Transverse colon (tissue), 4 donors: ENCODE results near the gene MYO1A. TPM values are rescaled to one million over a fixed set of nuclear protein-coding genes. Genes with fewer than 3 reads are reported as not detected.

Experiments used
- DNase-seq: peaks from one replicate; pipeline ENCODE4 v3.0.0-alpha.2; 2019
- H3K27ac ChIP-seq, 4 donors: fragments of 200-600 bp; sonication (generic); 2 replicates each; pipeline ENCODE4 v1.5.1; 2016 to 2018; ENCODE audit warnings: inconsistent platforms in 4 of 4
- H3K27me3 ChIP-seq: fragments of 200-600 bp; sonication (generic); 2 replicates; pipeline ENCODE4 v1.5.1; 2017; ENCODE audit warnings: inconsistent platforms
- H3K36me3 ChIP-seq, 4 donors: fragments of 200-600 bp; sonication (generic); 2 replicates each; pipeline ENCODE4 v1.5.1; 2017 to 2019; ENCODE audit warnings: inconsistent platforms in 4 of 4
- H3K4me1 ChIP-seq, 4 donors: fragments of 200-600 bp; sonication (generic); 2 replicates each; pipeline ENCODE4 v1.5.1; 2017 to 2020; ENCODE audit warnings: inconsistent platforms in 4 of 4
- H3K4me3 ChIP-seq, 4 donors: fragments of 200-600 bp; sonication (generic); 1 replicate in 1 of 4; 2 replicates in 3 of 4; pipeline versions ENCODE4 v1.5.1 to v1.6.1; 2017 to 2019; ENCODE audit warnings: inconsistent platforms in 4 of 4
- H3K9me3 ChIP-seq, 2 donors: fragments of 200-600 bp; sonication (generic); 2 replicates each; pipeline ENCODE4 v1.5.1; 2017 to 2019; ENCODE audit warnings: inconsistent platforms in 2 of 2
- CTCF ChIP-seq, 5 experiments: fragments of 200-600 bp in 3 of 5; fragments of 450-650 bp in 2 of 5; sonication (generic) in 3 of 5; IDR thresholded peaks; 1 replicate in 2 of 5; 2 replicates in 3 of 5; pipeline ENCODE4 v1.5.1; 2016 to 2017; ENCODE audit warnings: antibody characterized with exemption in 5 of 5, inconsistent platforms in 3 of 5, mild to moderate bottlenecking in 2 of 5, moderate library complexity in 1 of 5
- EP300 ChIP-seq: sonication (generic); formaldehyde crosslinking; IDR thresholded peaks from one replicate; pipeline ENCODE4 v1.6.1; 2017; ENCODE audit warnings: antibody characterized with exemption, low read depth
- POLR2A ChIP-seq: fragments of 450-650 bp; IDR thresholded peaks from one replicate; pipeline ENCODE4 v1.6.1; 2016; ENCODE audit warnings: antibody characterized with exemption, mild to moderate bottlenecking, moderate library complexity
- POLR2AphosphoS5 ChIP-seq, 3 donors: sonication (generic); formaldehyde crosslinking; IDR thresholded peaks; one replicate each; pipeline ENCODE4 v1.6.1; 2016; ENCODE audit warnings: antibody characterized with exemption in 3 of 3
- WGBS, 2 donors: methylation state at CpG; one replicate each; pipeline ENCODE4 v1.1.5; 2018; ENCODE audit warnings: low coverage in 1 of 2; 5-methylcytosine and 5-hydroxymethylcytosine counted together
- in situ Hi-C, 4 donors: fragments of 200-750 bp; cut with MboI; loops; one replicate each; pipeline versions ENCODE4 v1.15.0 to v1.15.1; 2017; ENCODE audit warnings: low sequenced_read_pairs in 3 of 4, low pct_ligation_motif_present in 1 of 4, low pct_unique_long_range_greater_than_20kb in 1 of 4
- intact Hi-C: fragments of 100-400 bp; cut with DNase I; formaldehyde crosslinking; loops from one replicate; pipeline ENCODE4 v1.15.1; 2023; ENCODE audit warnings: low total_unique reads
- total RNA-seq, 4 donors: library from RNA; depleted of rRNA; stranded (reverse); fragments of >200 nt; gene quantifications; one replicate each; pipeline ENCODE4 v1.1.0, GENCODE V29; 2016

The MYO1A gene
- total RNA-seq, 4 donors from 2014 or later: 118 to 234 (median 184) TPM

GRCh38 chr12:56994231-56994746 lies 55.6 kb downstream of the MYO1A start:
- no peaks in the 10 kb centered on the region for H3K36me3 ChIP-seq
- no peak overlapping the region for H3K27ac ChIP-seq
- intact Hi-C loops: no loop called here
- H3K4me1 ChIP-seq: peaks cover 0 to 17% (median 1%) of the 10 kb centered on the region in 4 donors
- no peak overlapping the region for H3K4me3 ChIP-seq
- H3K27me3 ChIP-seq: no peaks in the 10 kb centered on the region
- 88% methylated on average over 10 of the region's 10 CpGs; no CpG with 5 or more reads in 1 of the 2 donors for WGBS, 2 donors
- in situ Hi-C loops: loop anchor here in 1 of 4 donors (10.0 kb wide), 1 partner anchor 239 kb away; the partner anchor contains the start of gene PRIM1
- no peak for DNase-seq
- no peaks in the 10 kb centered on the region for H3K9me3 ChIP-seq
- TF ChIP-seq CTCF (IDR thresholded peaks at IDR 0.05) (no peak), POLR2AphosphoS5 (IDR thresholded peaks at IDR 0.05) (no peak), EP300 (no peak)

DNA sequence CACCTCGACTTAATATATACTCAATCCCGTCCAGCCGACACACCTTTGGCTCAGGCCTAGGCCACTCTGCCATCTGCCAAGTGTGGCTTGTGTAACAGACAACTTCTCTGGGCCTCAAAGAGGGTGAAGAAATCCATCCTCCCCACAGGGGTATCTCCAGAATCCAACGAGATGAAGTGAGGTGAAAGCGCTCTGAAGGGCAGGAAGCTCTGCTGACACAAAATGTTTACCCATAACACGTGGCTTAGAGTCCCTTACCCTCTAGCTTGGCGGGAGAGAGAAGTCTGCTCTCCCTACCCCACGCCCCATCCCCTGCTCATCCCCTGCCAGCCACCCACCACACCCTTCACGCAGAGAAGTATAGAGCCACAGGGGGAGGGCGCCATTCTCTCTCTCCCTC lies 56.6 kb downstream of the MYO1A start:
- intact Hi-C loops: no loop called here
- TF ChIP-seq POLR2A (no peak), POLR2AphosphoS5 (IDR thresholded peaks at IDR 0.05) (no peak), CTCF (IDR thresholded peaks at IDR 0.05) (no peak), EP300 (no peak)

DNA sequence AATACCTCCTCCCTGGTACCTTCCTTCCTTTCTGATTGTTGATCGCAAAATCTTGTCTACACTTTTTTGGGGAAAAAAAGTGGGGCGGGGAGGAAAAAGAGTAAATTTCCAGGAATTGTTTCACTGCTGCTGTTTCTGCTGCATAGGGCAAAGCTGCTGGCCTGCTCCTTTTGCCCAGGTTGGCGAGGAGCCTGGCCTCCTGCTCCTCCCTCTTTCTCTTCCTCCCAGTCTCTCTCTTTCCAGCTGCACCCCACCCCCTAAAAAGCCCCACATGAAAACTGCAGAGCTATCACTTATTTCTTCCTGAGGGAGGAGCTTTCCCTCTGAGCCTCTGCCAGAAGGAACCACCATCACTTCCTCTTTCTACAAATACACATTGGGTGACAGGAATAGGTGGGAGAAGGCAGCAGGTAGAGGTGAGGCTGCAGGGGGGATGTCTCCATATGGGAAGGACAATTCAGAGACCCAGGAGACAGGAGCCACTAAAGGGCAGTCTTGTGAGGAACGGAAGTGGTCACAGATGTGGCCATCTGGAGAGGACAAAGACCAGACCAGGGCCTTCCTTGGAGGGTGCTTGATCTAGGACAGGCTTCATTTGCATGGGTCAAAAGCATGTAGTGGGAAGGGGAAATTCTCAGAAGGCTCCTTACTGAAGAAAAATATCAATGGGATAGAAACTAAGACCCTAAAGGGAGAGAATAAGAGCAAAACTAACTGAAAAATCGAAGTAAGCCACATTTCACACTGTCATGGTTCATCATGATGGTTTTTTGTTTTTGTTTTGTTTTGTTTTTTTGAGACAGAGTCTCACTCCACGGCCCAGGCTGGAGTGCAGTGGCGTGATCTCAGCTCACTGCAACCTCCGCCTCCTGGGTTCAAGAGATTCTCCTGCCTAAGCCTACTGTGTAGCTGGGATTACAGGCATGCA lies 58.3 kb downstream of the MYO1A start:
- Histone ChIP-seq H3K27ac (peak overlapping the region in 3 of 4 donors; percentile 1 to 34 (median 7)), H3K36me3 (no peaks in the 10 kb centered on the region), H3K9me3 (no peaks in the 10 kb centered on the region), H3K4me3 (no peak overlapping the region), H3K4me1 (peaks cover 0 to 18% (median 1%) of the 10 kb centered on the region in 4 donors), H3K27me3 (no peaks in the 10 kb centered on the region)
- intact Hi-C loops: no loop called here
- in situ Hi-C loops: loop anchor here in 1 of 4 donors (10.0 kb wide), 1 partner anchor 237 kb away; the partner anchor contains the start of gene PRIM1
- peak; percentile 46 for DNase-seq
- 61 to 75% methylated on average over 8 of the region's 8 CpGs for WGBS, 2 donors
- TF ChIP-seq EP300 (no peak), POLR2A (no peak), POLR2AphosphoS5 (IDR thresholded peaks at IDR 0.05) (no peak), CTCF (IDR thresholded peaks at IDR 0.05) (no peak)

More for the DNA sequence above, 56.6 kb downstream of the MYO1A start:
- 53 to 72% methylated on average over 2 to 10 of the region's 10 CpGs for WGBS, 2 donors
- H3K4me1 ChIP-seq: peaks cover 0 to 14% (median 1%) of the 10 kb centered on the region in 4 donors
- H3K27ac ChIP-seq: no peak overlapping the region
- H3K9me3 ChIP-seq: no peaks in the 10 kb centered on the region
- no peaks in the 10 kb centered on the region for H3K36me3 ChIP-seq
- no peak for DNase-seq
- no peak overlapping the region for H3K4me3 ChIP-seq
- in situ Hi-C loops: loop anchor here in 1 of 4 donors (10.0 kb wide), 1 partner anchor 239 kb away; the partner anchor contains the start of gene PRIM1
- H3K27me3 ChIP-seq: no peaks in the 10 kb centered on the region

- H3K9me3 ChIP-seq: no peaks in the 10 kb centered on the region
- H3K36me3 ChIP-seq: no peaks in the 10 kb centered on the region
- intact Hi-C loops (no loop called here), in situ Hi-C loops (loop anchor here in 1 of 4 donors (10.0 kb wide), 1 partner anchor 236 kb away; the partner anchor contains the start of gene PRIM1)
- H3K27ac ChIP-seq: peak overlapping the region in 2 of 4 donors; percentile 1 to 34
- 63 to 70% methylated on average over 3 to 7 of the region's 7 CpGs for WGBS, 2 donors
- no peaks in the 10 kb centered on the region for H3K27me3 ChIP-seq
- no peak for DNase-seq
- H3K4me1 ChIP-seq: peaks cover 0 to 18% (median 1%) of the 10 kb centered on the region in 4 donors
- no peak for TF ChIP-seq EP300
- no peak for TF ChIP-seq CTCF (IDR thresholded peaks at IDR 0.05)
- no peak for TF ChIP-seq POLR2AphosphoS5 (IDR thresholded peaks at IDR 0.05)
- H3K4me3 ChIP-seq: no peak overlapping the region
Measured at GRCh38 chr12:56990648-56991318, 59.1 kb downstream of the MYO1A start.
